Endothelial cell of umbilical vein (primary cell): ENCODE measurements around the gene ETNK1. TPM values are rescaled to one million over a fixed set of nuclear protein-coding genes. Genes with fewer than 3 reads are reported as not detected.
A peak's percentile ranks its signal among the peaks of the same experiment; 100 is the strongest.

Experiments used
- BruUV-seq: library from RNA; stranded (reverse); fragments of 400-500 nt; replicated peaks from 2 replicates; lab custom pipeline; 2021; lab: Mats Ljungman, UMichigan
- CTCF ChIA-PET: fragments of 300-600, 350-600 bp; sonication (Branson Sonifier 250); formaldehyde crosslinking; loops from one replicate; lab custom pipeline; 2021; ENCODE audit warnings: antibody characterized with exemption, inconsistent platforms; lab: Charles Lee
- POLR2A ChIA-PET: fragments of 300-600, 350-600 bp; sonication (Branson Sonifier 250); formaldehyde crosslinking; loops from one replicate; lab custom pipeline; 2021; ENCODE audit warnings: antibody characterized with exemption, inconsistent platforms; lab: Charles Lee
- DNase-seq: peaks from one replicate; pipeline ENCODE4 v3.0.0-alpha.2; 2011; ENCODE audit warnings: low read depth, low spot score
- FAIRE-seq: peaks from 2 replicates; lab custom pipeline; 2011; peaks lifted over from hg19 to GRCh38; lab: Jason Lieb, UNC
- H2AFZ ChIP-seq: 2 replicates; pipeline ENCODE4 v1.6.0; 2012; ENCODE audit warnings: low read depth, low read length, control low read depth, inconsistent platforms
- H3K27ac ChIP-seq: 2 replicates; pipeline ENCODE4 v1.5.1; 2011; ENCODE audit warnings: low read depth, mild to moderate bottlenecking, control low read depth, low read length, moderate library complexity; ENCODE audit not compliant: insufficient read depth
- H3K27me3 ChIP-seq, 2 experiments: 2 replicates each; pipeline versions ENCODE4 v1.6.0 to v1.6.1; 2011; ENCODE audit warnings: low read length in 2 of 2, mixed read lengths in 1 of 2; ENCODE audit not compliant: control insufficient read depth in 2 of 2, insufficient read depth in 2 of 2
- H3K36me3 ChIP-seq, 2 experiments: 2 replicates in 1 of 2; 3 replicates in 1 of 2; pipeline ENCODE4 v1.5.1; 2011; ENCODE audit warnings: low read length in 2 of 2, mild to moderate bottlenecking in 1 of 2, moderate library complexity in 1 of 2; ENCODE audit not compliant: control insufficient read depth in 2 of 2, insufficient read depth in 2 of 2; ENCODE audit errors: extremely low read depth in 1 of 2
- H3K4me1 ChIP-seq: 3 replicates; pipeline ENCODE4 v1.5.1; 2011; ENCODE audit warnings: mild to moderate bottlenecking, low read length; ENCODE audit not compliant: control insufficient read depth, insufficient read depth; ENCODE audit errors: extremely low read depth
- H3K4me2 ChIP-seq: 2 replicates; pipeline ENCODE4 v1.6.1; 2011; ENCODE audit warnings: low read length, control low read depth, mixed read lengths; ENCODE audit not compliant: insufficient read depth
- H3K4me3 ChIP-seq, 3 experiments: fragments of 200-600 bp in 1 of 3; sonication (generic), shearing (Covaris generic) in 1 of 3; replicated peaks in 1 of 3; 2 replicates each; pipeline ENCODE4 v1.5.1; 2011 to 2016; ENCODE audit warnings: control low read depth in 3 of 3, low read length in 3 of 3, mild to moderate bottlenecking in 2 of 3, inconsistent platforms in 1 of 3, low read depth in 1 of 3, moderate library complexity in 1 of 3; ENCODE audit not compliant: insufficient read depth in 1 of 3
- H3K79me2 ChIP-seq: 2 replicates; pipeline ENCODE4 v1.6.0; 2012; ENCODE audit warnings: low read length, inconsistent platforms; ENCODE audit not compliant: control insufficient read depth, insufficient read depth
- H3K9ac ChIP-seq: replicated peaks from 2 replicates; pipeline ENCODE3; 2011; ENCODE audit warnings: low read length, control low read depth; ENCODE audit not compliant: insufficient read depth; ENCODE audit errors: extremely low read depth
- H3K9me1 ChIP-seq: replicated peaks from 3 replicates; pipeline ENCODE4 v1.6.0; 2011; ENCODE audit warnings: mild to moderate bottlenecking, low read length; ENCODE audit not compliant: control insufficient read depth, insufficient read depth; ENCODE audit errors: extremely low read depth
- H3K9me3 ChIP-seq: replicated peaks from 2 replicates; pipeline ENCODE4 v1.5.1; 2012; ENCODE audit warnings: low read length, inconsistent platforms; ENCODE audit not compliant: control insufficient read depth, insufficient read depth
- H4K20me1 ChIP-seq: replicated peaks from 2 replicates; pipeline ENCODE3; 2011; ENCODE audit warnings: mild to moderate bottlenecking, low read length; ENCODE audit not compliant: control insufficient read depth, insufficient read depth; ENCODE audit errors: extremely low read depth
- FOS ChIP-seq: IDR thresholded peaks from 2 replicates; pipeline ENCODE4 v1.6.1; 2011; ENCODE audit warnings: mild to moderate bottlenecking, low read length, moderate library complexity, borderline replicate concordance; ENCODE audit not compliant: insufficient read depth
- GATA2 ChIP-seq: IDR thresholded peaks from 2 replicates; pipeline ENCODE4 v1.7.0; 2011; ENCODE audit warnings: low read depth, mild to moderate bottlenecking, moderate library complexity, mixed read lengths, low read length; ENCODE audit not compliant: insufficient read length, insufficient read depth
- POLR2AphosphoS5 ChIP-seq: IDR thresholded peaks from 2 replicates; pipeline ENCODE4 v1.6.1; 2012; ENCODE audit warnings: low read depth, mild to moderate bottlenecking, control low read depth, low read length, moderate library complexity; ENCODE audit not compliant: insufficient read depth
- dilution Hi-C: fragments of 300-500 bp; cut with MboI; formaldehyde crosslinking; loops from one replicate; pipeline ENCODE4 v1.15.0; 2019; ENCODE audit warnings: low sequenced_read_pairs; ENCODE audit not compliant: extremely low pct_ligation_motif_present
- intact Hi-C: fragments of 100-400 bp; cut with micrococcal nuclease; formaldehyde crosslinking; loops from one replicate; pipeline ENCODE4 v1.10.0; 2022
- polyA plus RNA-seq, 4 experiments: library from polyadenylated mRNA; depleted of rRNA in 3 of 4; stranded (reverse) in 3 of 4; unstranded in 1 of 4; fragments of >200 nt; gene quantifications; 2 replicates each; pipeline versions ENCODE4 v1.2.1 to v1.2.3, GENCODE V29; 2011 to 2012; ENCODE audit warnings: missing spikeins in 1 of 4
- total RNA-seq: library from RNA; stranded (reverse); gene quantifications from 2 replicates; pipeline ENCODE4 v1.2.3, GENCODE V29; 2021
- TF ChIP-seq, protein P1 (sequence below), 2 donors: IDR thresholded peaks; 1 replicate in 1 of 2; 2 replicates in 1 of 2; pipeline ENCODE4 v1.5.1; 2011; ENCODE audit warnings: low read length in 2 of 2, mild to moderate bottlenecking in 2 of 2, moderate library complexity in 2 of 2, control low read depth in 1 of 2, inconsistent platforms in 1 of 2, low read depth in 1 of 2; ENCODE audit not compliant: insufficient read depth in 1 of 2; ENCODE audit errors: extremely low read depth in 1 of 2

ETNK1 gene
- total and polyA plus RNA-seq, 2 donors (not counting 3 experiments of a cell fraction or from before 2014, with no cell fraction given) = 11.4 to 68.4 TPM

DNA sequence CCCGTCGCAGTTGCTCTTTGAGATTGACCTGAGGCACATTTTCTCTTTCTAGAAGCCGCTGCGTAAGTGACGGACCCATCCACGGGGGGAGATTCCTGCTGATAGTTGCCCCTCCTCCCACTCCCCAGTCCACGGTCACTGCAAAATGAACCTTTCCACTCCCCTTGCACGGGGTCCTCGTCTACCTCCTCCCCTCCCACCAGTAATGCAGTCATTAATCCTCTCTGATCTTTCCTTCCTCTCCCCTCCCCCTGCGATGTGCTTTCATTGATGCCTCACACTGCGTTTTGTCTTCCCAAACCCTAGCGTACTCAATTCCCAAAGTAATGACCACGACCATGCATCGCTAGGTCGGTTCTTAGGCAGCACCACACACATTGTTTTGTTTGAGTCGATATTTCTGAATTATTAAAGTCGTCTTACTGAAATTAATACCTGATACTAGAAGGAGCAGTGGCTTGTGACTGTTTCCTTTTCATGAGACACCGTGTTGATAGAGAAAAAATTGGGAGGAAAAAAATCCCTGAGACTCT, 857 bp downstream of the ETNK1 start:
- H2AFZ ChIP-seq = peak overlapping the region; percentile 70
- H3K4me2 ChIP-seq = peak overlapping the region; percentile 95
- dilution Hi-C loops (no loop called here), intact Hi-C loops (loop anchor here (1.0 to 10.0 kb wide), 5 partner anchors 82 to 581 kb away; partner anchors contain the start of genes C2CD5 and CMAS)
- peaks cover 56% of the 10 kb centered on the region for H3K79me2 ChIP-seq
- FAIRE-seq (peak; percentile 43), DNase-seq (peak; percentile 67)
- no peaks in the 10 kb centered on the region for H3K9me3 ChIP-seq
- CTCF ChIA-PET = interaction anchor here (1.4 kb wide), 1 partner anchor 166 kb away, joined by 6 read pairs; no protein-coding TSS in a partner anchor
- peaks cover 0 to 2% of the 10 kb centered on the region in 2 experiments for H3K27me3 ChIP-seq
- peak overlapping the region; percentile 72 for H3K27ac ChIP-seq
- TF ChIP-seq POLR2AphosphoS5 (no peak), FOS (no peak), GATA2 (no peak)
- TF ChIP-seq, protein P1, sequence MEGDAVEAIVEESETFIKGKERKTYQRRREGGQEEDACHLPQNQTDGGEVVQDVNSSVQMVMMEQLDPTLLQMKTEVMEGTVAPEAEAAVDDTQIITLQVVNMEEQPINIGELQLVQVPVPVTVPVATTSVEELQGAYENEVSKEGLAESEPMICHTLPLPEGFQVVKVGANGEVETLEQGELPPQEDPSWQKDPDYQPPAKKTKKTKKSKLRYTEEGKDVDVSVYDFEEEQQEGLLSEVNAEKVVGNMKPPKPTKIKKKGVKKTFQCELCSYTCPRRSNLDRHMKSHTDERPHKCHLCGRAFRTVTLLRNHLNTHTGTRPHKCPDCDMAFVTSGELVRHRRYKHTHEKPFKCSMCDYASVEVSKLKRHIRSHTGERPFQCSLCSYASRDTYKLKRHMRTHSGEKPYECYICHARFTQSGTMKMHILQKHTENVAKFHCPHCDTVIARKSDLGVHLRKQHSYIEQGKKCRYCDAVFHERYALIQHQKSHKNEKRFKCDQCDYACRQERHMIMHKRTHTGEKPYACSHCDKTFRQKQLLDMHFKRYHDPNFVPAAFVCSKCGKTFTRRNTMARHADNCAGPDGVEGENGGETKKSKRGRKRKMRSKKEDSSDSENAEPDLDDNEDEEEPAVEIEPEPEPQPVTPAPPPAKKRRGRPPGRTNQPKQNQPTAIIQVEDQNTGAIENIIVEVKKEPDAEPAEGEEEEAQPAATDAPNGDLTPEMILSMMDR (IDR thresholded peaks at IDR 0.05; ENCODE audit: extremely low read depth in 1 of 2, insufficient read depth in 1 of 2, low read depth in 1 of 2, low read length in 2 of 2) = no peak
- no peaks in the 10 kb centered on the region for H3K9me1 ChIP-seq
- no peaks in the 10 kb centered on the region for H3K36me3 ChIP-seq
- H3K9ac ChIP-seq = peak overlapping the region; percentile 91
- peak overlapping the region; percentile 81 to 96 (median 92) for H3K4me3 ChIP-seq
- BruUV-seq = no TSS peak
- POLR2A ChIA-PET = no interaction called here
- peaks cover 29% of the 10 kb centered on the region for H3K4me1 ChIP-seq
- peaks cover 7% of the 10 kb centered on the region for H4K20me1 ChIP-seq
